Measurements from ENCODE around the gene FAM98C.
"Not testable (repeated sequence)": the region's sequence is repeated elsewhere in the genome, so short reads cannot be mapped to it uniquely, and the experiment has no call there.

Gene FAM98C

GRCh38 chr19:38399081-38399480, 3.8 kb upstream of the FAM98C start:
- no peak for DNase-seq (ENCODE audit: low read depth)

GRCh38 chr19:38399537-38399936, 3.4 kb upstream of the FAM98C start:
- no peak for DNase-seq (ENCODE audit: low read depth)

GRCh38 chr19:38400361-38400760, 2.5 kb upstream of the FAM98C start:
- no peak for DNase-seq (ENCODE audit: low read depth)

- DNase-seq (ENCODE audit: low read depth), result no peak
These were observed 1.7 kb upstream of the FAM98C start for GRCh38 chr19:38401148-38401547.

GRCh38 chr19:38402623-38402966, 298 bp upstream of the FAM98C start:
- no peak for DNase-seq (ENCODE audit: low read depth)

- no peak for DNase-seq (ENCODE audit: low read depth)
These were observed 2.0 kb downstream of the FAM98C start for GRCh38 chr19:38404858-38405257.

- no peak for DNase-seq (ENCODE audit: low read depth)
These were observed 2.4 kb downstream of the FAM98C start for GRCh38 chr19:38405276-38405675.

- DNase-seq (ENCODE audit: low read depth), result no peak
These were observed 6.8 kb downstream of the FAM98C start for GRCh38 chr19:38409631-38410133.

- not testable (repeated sequence) for DNase-seq (ENCODE audit: low read depth)
These were observed 7.5 kb downstream of the FAM98C start for GRCh38 chr19:38410407-38410806.

GRCh38 chr19:38411041-38411712, 8.3 kb downstream of the FAM98C start:
- DNase-seq (ENCODE audit: low read depth), result no peak

GRCh38 chr19:38411898-38412297, 9.0 kb downstream of the FAM98C start:
- not testable (repeated sequence) for DNase-seq (ENCODE audit: low read depth)

- DNase-seq (ENCODE audit: low read depth), result no peak
These were observed 9.6 kb downstream of the FAM98C start for GRCh38 chr19:38412491-38412890.

GRCh38 chr19:38412961-38413360, 10.1 kb downstream of the FAM98C start:
- no peak for DNase-seq (ENCODE audit: low read depth)

GRCh38 chr19:38413416-38413815, 10.5 kb downstream of the FAM98C start:
- no peak for DNase-seq (ENCODE audit: low read depth)

GRCh38 chr19:38417146-38417543, 14.3 kb downstream of the FAM98C start:
- DNase-seq (ENCODE audit: low read depth), result no peak

GRCh38 chr19:38417544-38418506, 14.9 kb downstream of the FAM98C start:
- peak; percentile 34 for DNase-seq (ENCODE audit: low read depth)

- DNase-seq (ENCODE audit: low read depth), result no peak
These were observed 18.0 kb downstream of the FAM98C start for GRCh38 chr19:38420935-38421334.

- DNase-seq (ENCODE audit: low read depth), result no peak
These were observed 19.0 kb downstream of the FAM98C start for GRCh38 chr19:38421856-38422255.

- DNase-seq (ENCODE audit: low read depth), result no peak
These were observed 19.5 kb downstream of the FAM98C start for GRCh38 chr19:38422438-38422837.

GRCh38 chr19:38424272-38424671, 21.4 kb downstream of the FAM98C start:
- no peak for DNase-seq (ENCODE audit: low read depth)

GRCh38 chr19:38425222-38425809, 22.4 kb downstream of the FAM98C start:
- DNase-seq (ENCODE audit: low read depth), result no peak

GRCh38 chr19:38425810-38426466, 23.0 kb downstream of the FAM98C start, which contains the start of gene RASGRP4:
TSS of gene RASGRP4 (minus strand) at chr19:38426219. CDS start at chr19:38426091, 128 bp downstream.
- DNase-seq (ENCODE audit: low read depth), result no peak
